Choroid plexus epithelial cell (primary cell): Measurements from ENCODE around the gene LRP2BP.

ENCODE experiments used
- DNase-seq: peaks from one replicate; pipeline ENCODE4 v3.0.0-alpha.2; 2010; ENCODE audit warnings: low read depth
- H3K4me3 ChIP-seq: 2 replicates; pipeline ENCODE4 v1.5.1; 2011; ENCODE audit warnings: low read depth, mild to moderate bottlenecking, control low read depth, low read length, moderate library complexity
- TF ChIP-seq, protein P1 (sequence below): conservative IDR thresholded peaks from 2 replicates; pipeline ENCODE4 v1.5.1; 2011; ENCODE audit warnings: low read depth, mild to moderate bottlenecking, control low read depth, inconsistent platforms, low read length, moderate library complexity

LRP2BP gene

DNA sequence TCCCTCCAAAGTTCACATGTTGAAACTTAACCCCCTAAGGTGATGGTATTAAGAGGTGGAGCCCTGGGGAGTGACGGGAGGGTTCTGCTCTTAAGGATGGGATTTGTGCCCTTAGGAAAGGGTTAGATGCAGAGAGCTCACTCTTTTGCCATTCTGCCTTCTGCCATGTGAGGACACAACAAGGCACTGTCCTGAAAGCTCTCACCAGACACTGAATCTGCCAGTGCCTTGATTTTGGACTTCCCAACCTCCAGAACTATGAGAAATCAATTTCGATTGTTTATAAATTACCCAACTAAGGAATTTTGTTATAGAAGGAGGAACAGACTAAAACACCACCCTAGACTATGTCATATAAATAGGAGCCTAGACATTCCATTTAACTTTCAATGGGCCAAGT lies 11.7 kb downstream of the LRP2BP start:
- no peak for DNase-seq
- no peak overlapping the region for H3K4me3 ChIP-seq
- TF ChIP-seq, protein P1, sequence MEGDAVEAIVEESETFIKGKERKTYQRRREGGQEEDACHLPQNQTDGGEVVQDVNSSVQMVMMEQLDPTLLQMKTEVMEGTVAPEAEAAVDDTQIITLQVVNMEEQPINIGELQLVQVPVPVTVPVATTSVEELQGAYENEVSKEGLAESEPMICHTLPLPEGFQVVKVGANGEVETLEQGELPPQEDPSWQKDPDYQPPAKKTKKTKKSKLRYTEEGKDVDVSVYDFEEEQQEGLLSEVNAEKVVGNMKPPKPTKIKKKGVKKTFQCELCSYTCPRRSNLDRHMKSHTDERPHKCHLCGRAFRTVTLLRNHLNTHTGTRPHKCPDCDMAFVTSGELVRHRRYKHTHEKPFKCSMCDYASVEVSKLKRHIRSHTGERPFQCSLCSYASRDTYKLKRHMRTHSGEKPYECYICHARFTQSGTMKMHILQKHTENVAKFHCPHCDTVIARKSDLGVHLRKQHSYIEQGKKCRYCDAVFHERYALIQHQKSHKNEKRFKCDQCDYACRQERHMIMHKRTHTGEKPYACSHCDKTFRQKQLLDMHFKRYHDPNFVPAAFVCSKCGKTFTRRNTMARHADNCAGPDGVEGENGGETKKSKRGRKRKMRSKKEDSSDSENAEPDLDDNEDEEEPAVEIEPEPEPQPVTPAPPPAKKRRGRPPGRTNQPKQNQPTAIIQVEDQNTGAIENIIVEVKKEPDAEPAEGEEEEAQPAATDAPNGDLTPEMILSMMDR, result no peak

DNA sequence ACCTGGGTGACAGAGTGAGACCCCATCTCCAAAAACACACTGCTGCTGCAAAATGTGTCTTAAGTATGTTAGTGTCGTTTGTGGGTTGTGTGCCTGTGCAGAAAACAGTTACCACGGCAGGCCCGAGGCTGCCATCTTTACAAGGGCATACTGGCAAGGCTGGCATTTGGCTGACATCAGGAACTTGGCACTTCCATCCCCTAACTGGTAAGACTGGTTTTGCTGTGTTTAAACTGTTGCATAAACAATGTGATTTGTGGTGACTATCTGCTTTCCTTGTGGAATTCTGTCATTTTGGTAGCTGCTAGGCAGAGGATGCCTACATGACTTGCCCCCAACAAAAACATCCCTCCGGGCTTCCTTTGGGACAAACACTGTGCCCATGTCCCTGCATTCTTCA lies 12.3 kb downstream of the LRP2BP start:
- DNase-seq, result no peak
- H3K4me3 ChIP-seq, result no peak overlapping the region
- TF ChIP-seq, protein P1, result no peak

DNA sequence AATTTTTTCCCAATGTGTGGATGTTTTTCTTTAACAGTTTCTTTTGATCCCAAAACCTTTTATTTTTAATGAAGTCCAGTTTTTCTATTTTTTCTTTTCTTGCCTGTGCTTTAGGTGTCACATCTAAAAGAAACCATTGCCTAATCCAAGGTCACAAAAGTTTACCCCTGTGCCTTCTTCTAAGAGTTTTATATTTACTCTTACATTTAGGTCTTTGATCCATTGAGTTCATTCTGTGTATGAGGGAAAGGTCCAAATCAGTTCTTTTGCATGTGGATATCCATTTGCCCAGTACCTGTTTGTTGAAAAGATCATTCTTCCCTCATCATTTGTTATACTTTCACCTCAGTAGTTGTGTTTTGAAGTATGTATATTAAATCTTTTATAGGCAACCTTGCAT lies 13.0 kb downstream of the LRP2BP start:
- no peak overlapping the region for H3K4me3 ChIP-seq
- no peak for DNase-seq
- TF ChIP-seq, protein P1, result no peak

DNA sequence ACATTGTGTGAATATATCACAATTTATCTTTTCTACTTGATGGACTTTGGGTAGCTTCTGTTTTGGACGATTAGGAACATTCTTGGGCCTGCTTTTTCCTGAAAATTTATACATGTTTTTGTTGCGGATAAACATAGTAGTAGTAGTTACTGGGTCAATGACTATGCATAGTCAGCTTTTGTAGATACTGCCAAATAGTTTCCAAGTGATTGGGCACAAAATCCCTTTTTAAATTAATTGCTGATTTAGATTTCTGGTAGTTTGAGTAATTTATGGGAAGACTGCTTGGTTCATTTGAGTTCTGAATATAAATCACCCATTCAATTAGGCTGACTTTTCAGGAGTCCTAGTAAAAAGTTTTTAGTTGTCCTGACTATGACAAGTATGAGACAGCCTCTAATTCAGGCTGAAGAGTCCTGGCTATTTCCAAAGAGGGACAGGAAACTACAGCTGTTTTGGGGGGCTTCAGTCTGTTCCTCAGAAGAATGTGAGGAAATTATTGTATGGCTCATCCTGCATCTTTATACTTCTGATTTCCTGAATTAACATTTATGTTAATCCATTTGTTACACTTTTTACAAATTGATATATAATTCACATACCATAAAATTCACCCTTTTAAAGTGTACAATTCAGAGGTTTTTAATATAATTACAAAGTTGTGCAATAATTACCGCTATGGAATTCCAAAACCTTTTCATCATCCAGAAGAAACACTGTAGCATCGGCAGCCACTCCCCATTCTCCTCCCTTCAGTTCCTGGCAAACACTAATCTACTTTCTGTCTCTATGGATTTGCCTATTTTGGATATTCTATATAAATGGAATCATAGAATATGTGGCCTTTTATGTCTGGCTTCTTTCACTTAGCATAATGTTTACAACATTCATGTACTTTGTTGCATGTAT lies 14.2 kb downstream of the LRP2BP start:
- DNase-seq, result peak; percentile 31
- H3K4me3 ChIP-seq, result no peak overlapping the region
- TF ChIP-seq, protein P1, result no peak

DNA sequence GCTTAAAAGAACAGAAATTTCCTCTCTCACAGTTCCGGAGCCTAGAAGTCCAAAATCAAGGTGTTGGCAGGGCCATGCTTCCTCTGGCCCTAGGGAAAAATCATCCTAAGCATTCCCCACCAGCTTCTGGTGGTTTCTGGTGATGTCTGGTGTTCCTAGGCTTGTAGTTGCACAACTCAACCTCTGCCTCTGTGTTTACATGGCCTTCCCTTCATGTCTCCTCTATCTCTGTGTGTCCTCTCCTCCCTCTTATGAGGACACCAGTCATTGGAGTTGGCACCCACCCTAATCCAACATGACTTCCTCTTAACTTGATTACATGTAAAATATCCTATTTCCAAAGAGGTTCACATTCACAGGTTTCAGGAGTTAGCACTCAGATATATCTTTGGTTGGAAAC lies 15.4 kb downstream of the LRP2BP start:
- no peak overlapping the region for H3K4me3 ChIP-seq
- DNase-seq, result no peak
- TF ChIP-seq, protein P1, result no peak

DNA sequence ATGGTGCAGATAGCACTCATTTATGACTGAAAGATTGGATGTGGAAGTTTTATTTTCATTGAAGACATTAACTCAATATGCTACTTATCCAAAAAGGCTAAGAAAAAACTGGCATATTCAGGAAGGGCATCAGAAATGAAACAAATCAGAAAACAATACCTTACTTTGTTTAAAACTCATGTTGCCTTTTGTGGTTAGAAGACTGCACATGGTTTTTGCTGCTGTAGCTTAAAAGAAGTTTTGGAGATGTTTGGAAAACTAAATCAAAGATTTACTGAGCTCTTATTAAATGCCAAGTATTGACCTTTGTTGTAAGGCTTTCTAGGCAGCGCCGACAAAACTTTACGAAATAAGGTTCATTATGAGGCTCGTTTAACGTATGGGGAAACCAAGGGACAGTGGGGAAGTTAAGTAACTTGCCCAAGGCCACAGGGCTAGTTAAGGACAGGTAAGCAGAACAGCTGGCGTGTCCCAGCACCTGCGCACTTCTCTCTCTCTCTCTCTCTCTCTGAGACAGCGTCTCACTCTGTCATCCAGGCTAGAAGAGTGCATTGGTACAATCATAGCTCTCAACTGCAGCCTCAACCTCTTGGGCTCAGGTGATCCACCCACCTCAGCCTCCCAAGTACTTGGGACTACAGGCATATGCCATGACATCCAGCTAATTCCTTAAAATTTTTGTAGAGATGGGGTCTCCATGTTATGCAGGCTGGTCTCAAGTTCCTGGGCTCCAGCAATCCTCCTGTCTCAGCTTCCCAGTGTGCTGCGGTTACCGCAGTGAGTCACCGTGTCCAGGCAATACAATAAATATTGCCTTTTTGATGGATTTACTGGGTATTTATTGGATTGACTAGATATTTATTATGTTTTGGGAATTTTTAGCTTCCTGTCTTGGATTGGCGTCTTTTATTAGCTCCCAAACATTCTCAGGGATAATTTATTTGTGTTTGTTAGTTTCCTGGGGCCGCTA lies 16.1 kb downstream of the LRP2BP start:
- H3K4me3 ChIP-seq, result no peak overlapping the region
- no peak for DNase-seq
- TF ChIP-seq, protein P1, result no peak
